IMR-90 (cell line): Measurements from ENCODE around the gene L3MBTL4. TPM values are rescaled to one million over a fixed set of nuclear protein-coding genes. Genes with fewer than 3 reads are reported as not detected.

ENCODE experiments used
- ATAC-seq: fragments of 200-7000 bp; cut with Tn5 transposase; 2 replicates; pipeline ENCODE4 v1.9.1; 2020; ENCODE audit warnings: low read depth, mild to moderate bottlenecking, moderate library complexity
- BruUV-seq: library from RNA; stranded (reverse); fragments of 400-500 nt; replicated peaks from 2 replicates; lab custom pipeline; 2021; lab: Mats Ljungman, UMichigan
- CTCF ChIA-PET: fragments of 300-600 bp; formaldehyde crosslinking; extraction: SDS; loops from one replicate; lab custom pipeline; 2021; ENCODE audit warnings: antibody characterized with exemption; lab: Yijun Ruan, JAX
- POLR2A ChIA-PET: fragments of 300-600 bp; sonication (Branson Sonifier 250); formaldehyde crosslinking; loops from one replicate; lab custom pipeline; 2022; ENCODE audit warnings: antibody characterized with exemption; ENCODE audit not compliant: unreplicated experiment; lab: Charles Lee
- DNase-seq: peaks from one replicate; pipeline ENCODE4 v3.0.0; 2013
- H2AFZ ChIP-seq: replicated peaks from 2 replicates; pipeline ENCODE3; 2013; ENCODE audit warnings: low read length, mild to moderate bottlenecking; ENCODE audit not compliant: poor library complexity
- H2AK5ac ChIP-seq: 2 replicates; pipeline ENCODE4 v1.6.1; 2013; ENCODE audit warnings: low read depth, low read length, inconsistent platforms
- H2AK9ac ChIP-seq: replicated peaks from 2 replicates; pipeline ENCODE3; 2013; ENCODE audit warnings: mild to moderate bottlenecking, low read depth, low read length, moderate library complexity; ENCODE audit not compliant: poor library complexity
- H2BK120ac ChIP-seq: 2 replicates; pipeline ENCODE4 v1.6.1; 2013; ENCODE audit warnings: low read depth, low read length, inconsistent platforms
- H2BK15ac ChIP-seq: 3 replicates; pipeline ENCODE4 v1.6.1; 2013; ENCODE audit warnings: low read depth, low read length, inconsistent platforms
- H2BK20ac ChIP-seq: 2 replicates; pipeline ENCODE4 v1.6.1; 2013; ENCODE audit warnings: low read depth, mild to moderate bottlenecking, inconsistent platforms, low read length, moderate library complexity
- H2BK5ac ChIP-seq: 2 replicates; pipeline ENCODE4 v1.6.1; 2013; ENCODE audit warnings: mild to moderate bottlenecking, low read depth, low read length, inconsistent platforms; ENCODE audit not compliant: poor library complexity, severe bottlenecking
- H3K14ac ChIP-seq: replicated peaks from 2 replicates; pipeline ENCODE4 v1.6.1; 2013; ENCODE audit warnings: low read depth, low read length, inconsistent platforms
- H3K18ac ChIP-seq: 2 replicates; pipeline ENCODE4 v1.6.1; 2013; ENCODE audit warnings: low read depth, low read length, control low read depth
- H3K23ac ChIP-seq: 2 replicates; pipeline ENCODE4 v1.6.1; 2013; ENCODE audit warnings: low read depth, low read length, inconsistent platforms
- H3K27ac ChIP-seq: 2 replicates; pipeline ENCODE4 v1.5.1; 2013; ENCODE audit warnings: mild to moderate bottlenecking, control low read depth, low read length; ENCODE audit not compliant: insufficient read depth
- H3K27me3 ChIP-seq: 2 replicates; pipeline ENCODE4 v1.6.1; 2013; ENCODE audit warnings: low read length; ENCODE audit not compliant: control insufficient read depth, insufficient read depth
- H3K36me3 ChIP-seq: 2 replicates; pipeline ENCODE4 v1.6.1; 2013; ENCODE audit warnings: low read length, mixed read lengths; ENCODE audit not compliant: control insufficient read depth, insufficient read depth
- H3K4ac ChIP-seq: 2 replicates; pipeline ENCODE4 v1.6.1; 2013; ENCODE audit warnings: low read depth, low read length, inconsistent platforms
- H3K4me1 ChIP-seq: 2 replicates; pipeline ENCODE4 v1.6.1; 2013; ENCODE audit warnings: low read length, mixed read lengths; ENCODE audit not compliant: control insufficient read depth, insufficient read depth
- H3K4me2 ChIP-seq: 2 replicates; pipeline ENCODE4 v1.6.1; 2013; ENCODE audit warnings: low read depth, mild to moderate bottlenecking, control low read depth, low read length, moderate library complexity
- H3K4me3 ChIP-seq: 2 replicates; pipeline ENCODE4 v1.5.1; 2013; ENCODE audit warnings: low read depth, mild to moderate bottlenecking, control low read depth, low read length, moderate library complexity; ENCODE audit not compliant: insufficient read depth
- H3K56ac ChIP-seq: 2 replicates; pipeline ENCODE4 v1.6.1; 2013; ENCODE audit warnings: low read length, inconsistent platforms; ENCODE audit not compliant: insufficient read depth; ENCODE audit errors: extremely low read depth
- H3K79me1 ChIP-seq, 2 experiments: 2 replicates each; pipeline ENCODE4 v1.6.1; 2013; ENCODE audit warnings: low read length in 2 of 2, inconsistent platforms in 1 of 2, low read depth in 1 of 2
- H3K9ac ChIP-seq: 2 replicates; pipeline ENCODE4 v1.6.1; 2013; ENCODE audit warnings: low read depth, low read length, control low read depth
- H3K9me1 ChIP-seq: 2 replicates; pipeline ENCODE4 v1.6.1; 2013; ENCODE audit warnings: low read length, inconsistent platforms; ENCODE audit not compliant: insufficient read depth
- H3K9me3 ChIP-seq: 2 replicates; pipeline ENCODE4 v1.6.1; 2013; ENCODE audit warnings: low read length; ENCODE audit not compliant: control insufficient read depth, insufficient read depth
- H4K20me1 ChIP-seq: 2 replicates; pipeline ENCODE4 v1.6.1; 2013; ENCODE audit warnings: low read length, inconsistent platforms; ENCODE audit not compliant: insufficient read depth
- H4K5ac ChIP-seq: 2 replicates; pipeline ENCODE4 v1.6.1; 2013; ENCODE audit warnings: mild to moderate bottlenecking, low read depth, low read length, control low read depth
- H4K8ac ChIP-seq, 2 experiments: 2 replicates each; pipeline ENCODE4 v1.6.1; 2013; ENCODE audit warnings: low read depth in 2 of 2, low read length in 2 of 2, control low read depth in 1 of 2, inconsistent platforms in 1 of 2
- H4K91ac ChIP-seq: 2 replicates; pipeline ENCODE4 v1.6.1; 2013; ENCODE audit warnings: low read depth, low read length, inconsistent platforms; ENCODE audit not compliant: insufficient read depth
- BHLHE40 ChIP-seq: fragments of 150-350 bp; IDR thresholded peaks from 2 replicates; pipeline ENCODE4 v1.6.1; 2016; ENCODE audit warnings: mild to moderate bottlenecking, low read depth, low read length
- CEBPB ChIP-seq: IDR thresholded peaks from 2 replicates; pipeline ENCODE4 v1.6.1; 2012; ENCODE audit warnings: low read depth, low read length, improper control_type of control experiment
- CHD1 ChIP-seq: IDR thresholded peaks from 2 replicates; pipeline ENCODE4 v1.6.1; 2012; ENCODE audit warnings: low read depth, low read length, improper control_type of control experiment
- CTCF ChIP-seq: conservative IDR thresholded peaks from 2 replicates; pipeline ENCODE4 v1.5.1; 2012; ENCODE audit warnings: mild to moderate bottlenecking, low read depth, low read length, improper control_type of control experiment
- ELK1 ChIP-seq: fragments of 150-350 bp; IDR thresholded peaks from 2 replicates; pipeline ENCODE4 v1.6.1; 2016; ENCODE audit warnings: low read depth, mild to moderate bottlenecking, low read length, moderate library complexity, borderline replicate concordance
- FOS ChIP-seq: fragments of 150-350 bp; IDR thresholded peaks from 2 replicates; pipeline ENCODE4 v1.6.1; 2016; ENCODE audit warnings: low read depth, low read length
- MAFK ChIP-seq: IDR thresholded peaks from 2 replicates; pipeline ENCODE4 v1.6.1; 2012; ENCODE audit warnings: low read depth, low read length, improper control_type of control experiment
- MAZ ChIP-seq: IDR thresholded peaks from 2 replicates; pipeline ENCODE4 v1.6.1; 2012; ENCODE audit warnings: low read depth, mild to moderate bottlenecking, low read length, improper control_type of control experiment, moderate library complexity, borderline replicate concordance
- MXI1 ChIP-seq: IDR thresholded peaks from 2 replicates; pipeline ENCODE4 v1.6.1; 2012; ENCODE audit warnings: low read depth, mild to moderate bottlenecking, low read length, moderate library complexity, borderline replicate concordance
- NFE2L2 ChIP-seq: fragments of 150-350 bp; IDR thresholded peaks from 2 replicates; pipeline ENCODE4 v1.6.1; 2016; ENCODE audit warnings: low read depth, mild to moderate bottlenecking, low read length
- POLR2A ChIP-seq: IDR thresholded peaks from 2 replicates; pipeline ENCODE4 v1.6.1; 2012; ENCODE audit warnings: mild to moderate bottlenecking, low read depth, low read length
- RAD21 ChIP-seq: IDR thresholded peaks from 2 replicates; pipeline ENCODE4 v1.6.1; 2012; ENCODE audit warnings: low read length, improper control_type of control experiment
- RCOR1 ChIP-seq: IDR thresholded peaks from 2 replicates; pipeline ENCODE4 v1.6.1; 2012; ENCODE audit warnings: mild to moderate bottlenecking, low read length, improper control_type of control experiment; ENCODE audit not compliant: insufficient replicate concordance
- RFX5 ChIP-seq: IDR thresholded peaks from 2 replicates; pipeline ENCODE4 v1.8.0; 2012; ENCODE audit warnings: low read depth, mild to moderate bottlenecking, low read length, moderate library complexity
- SMC3 ChIP-seq: fragments of 150-350 bp; IDR thresholded peaks from 2 replicates; pipeline ENCODE4 v1.6.1; 2016; ENCODE audit warnings: low read depth, mild to moderate bottlenecking, antibody characterized with exemption, low read length, moderate library complexity
- USF2 ChIP-seq: fragments of 150-350 bp; IDR thresholded peaks from 2 replicates; pipeline ENCODE4 v1.6.1; 2017; ENCODE audit warnings: mild to moderate bottlenecking, antibody characterized with exemption, low read length, low read depth
- WGBS, 2 experiments: methylation state at CpG; one replicate each; pipeline versions ENCODE4 v1.1.5 to v1.1.7; 2013; ENCODE audit warnings: missing lambda C conversion rate in 2 of 2; ENCODE audit not compliant: insufficient read length in 1 of 2; ENCODE audit errors: extremely low coverage in 2 of 2; 5-methylcytosine and 5-hydroxymethylcytosine counted together
- dilution Hi-C: fragments of 300-500 bp; cut with HindIII; formaldehyde crosslinking; loops from one replicate; pipeline ENCODE4 v1.14.3; 2018; ENCODE audit warnings: low sequenced_read_pairs; ENCODE audit not compliant: unreplicated experiment
- in situ Hi-C: fragments of 300-500 bp; cut with MboI; formaldehyde crosslinking; loops from 3 replicates; pipeline ENCODE4 v1.14.3; 2019; ENCODE audit warnings: low sequenced_read_pairs, inconsistent platforms, mixed read lengths
- intact Hi-C: fragments of 100-400 bp; cut with micrococcal nuclease; formaldehyde crosslinking; loops from 2 replicates; pipeline ENCODE4 v1.10.0; 2022
- polyA plus RNA-seq, 3 experiments: library from polyadenylated mRNA; depleted of rRNA; stranded (reverse); fragments of >200 nt; gene quantifications; 2 replicates each; pipeline ENCODE4 v1.2.3, GENCODE V29; 2012; ENCODE audit warnings: low replicate concordance in 1 of 3
- total RNA-seq: library from RNA; depleted of rRNA; stranded (reverse); fragments of >200 nt; gene quantifications from 2 replicates; pipeline ENCODE4 v1.2.3, GENCODE V29; 2012

The L3MBTL4 gene
- total and polyA plus RNA-seq, 2 of the 4 experiments (the other 2 are of a cell fraction), result under 0.01 to 0.02 TPM

GRCh38 chr18:6273423-6273822, 141.3 kb downstream of the L3MBTL4 start:
- Histone ChIP-seq H3K56ac (no peak overlapping the region), H3K18ac (no peak overlapping the region), H3K4ac (no peak overlapping the region), H2BK120ac (no peak overlapping the region), H3K27me3 (peaks cover 4% of the 10 kb centered on the region), H3K23ac (no peak overlapping the region), H3K9me1 (no peaks in the 10 kb centered on the region), H3K9ac (no peak overlapping the region), H2AK5ac (no peak overlapping the region), H4K20me1 (no peaks in the 10 kb centered on the region), H2AFZ (no peak overlapping the region), H4K91ac (no peak overlapping the region), H2AK9ac (no peak overlapping the region), H3K4me1 (no peaks in the 10 kb centered on the region), H3K14ac (no peak overlapping the region), H3K9me3 (no peaks in the 10 kb centered on the region), H4K8ac (no peak overlapping the region), H3K79me1 (no peaks in the 10 kb centered on the region), H3K36me3 (no peaks in the 10 kb centered on the region), H3K27ac (no peak overlapping the region), H3K4me3 (no peak overlapping the region), H2BK5ac (no peak overlapping the region), H3K4me2 (no peak overlapping the region), H4K5ac (no peak overlapping the region), H2BK15ac (no peak overlapping the region), H2BK20ac (no peak overlapping the region)
- in situ Hi-C loops, result no loop called here
- intact Hi-C loops, result no loop called here
- WGBS, 2 experiments, result no CpG with 5 or more reads among the region's 6 CpGs
- no peak for ATAC-seq
- DNase-seq, result no peak
- TF ChIP-seq RFX5 (no peak), USF2 (no peak), FOS (no peak), MXI1 (no peak), MAZ (no peak), CHD1 (no peak), ELK1 (no peak), POLR2A (no peak), RAD21 (no peak), CTCF (no peak), NFE2L2 (no peak), MAFK (no peak), CEBPB (no peak), RCOR1 (no peak), BHLHE40 (no peak), SMC3 (no peak)
- ChIA-PET CTCF (no interaction called here), POLR2A (no interaction called here)
- dilution Hi-C loops, result no loop called here
- BruUV-seq, result no TSS peak
